Activated CD4-positive, alpha-beta memory T cell treated with anti-CD3 and anti-CD28 coated beads for 36 hours (primary cell): ENCODE results near the gene PRR20B. TPM values are rescaled to one million over a fixed set of nuclear protein-coding genes. Genes with fewer than 3 reads are reported as not detected.

ENCODE experiments used
- CTCF ChIA-PET: fragments of 350-600 bp; sonication (Branson Sonifier 250); formaldehyde crosslinking; loops from one replicate; lab custom pipeline; 2021; ENCODE audit warnings: antibody characterized with exemption, inconsistent platforms; lab: Charles Lee
- POLR2A ChIA-PET: fragments of 350-600 bp; sonication (Branson Sonifier 250); formaldehyde crosslinking; loops from one replicate; lab custom pipeline; 2021; ENCODE audit warnings: antibody characterized with exemption; lab: Charles Lee
- DNase-seq: peaks from one replicate; pipeline ENCODE4 v3.0.0-alpha.2; 2020
- H3K27ac Mint-ChIP-seq: one replicate; pipeline ENCODE4 v1.8.0; 2021; ENCODE audit warnings: mixed read lengths
- H3K27me3 Mint-ChIP-seq: one replicate; pipeline ENCODE4 v1.8.0; 2021; ENCODE audit warnings: mixed read lengths
- H3K36me3 Mint-ChIP-seq: one replicate; pipeline ENCODE4 v1.8.0; 2021; ENCODE audit warnings: mixed read lengths
- H3K4me1 Mint-ChIP-seq: one replicate; pipeline ENCODE4 v1.8.0; 2021; ENCODE audit warnings: low read depth, mixed read lengths
- H3K4me3 Mint-ChIP-seq: one replicate; pipeline ENCODE4 v1.8.0; 2021; ENCODE audit warnings: mild to moderate bottlenecking, mixed read lengths
- H3K9me3 Mint-ChIP-seq: one replicate; pipeline ENCODE4 v1.8.0; 2021; ENCODE audit warnings: mixed read lengths
- intact Hi-C: fragments of 100-400 bp; cut with micrococcal nuclease; formaldehyde crosslinking; loops from one replicate; pipeline ENCODE4 v1.15.1; 2023
- total RNA-seq, 2 experiments: library from RNA; stranded (reverse); gene quantifications; one replicate each; pipeline ENCODE4 v1.2.3, GENCODE V29; 2021

PRR20B gene
- total RNA-seq, 2 experiments from 2014 or later: not detected

GRCh38 chr13:57191667-57192066 lies 44.4 kb downstream of the PRR20B start:
- POLR2A ChIA-PET: no interaction called here
- Mint-ChIP-seq H3K27ac (no peak overlapping the region), H3K27me3 (no peaks in the 10 kb centered on the region), H3K9me3 (peaks cover 4% of the 10 kb centered on the region), H3K4me3 (no peak overlapping the region), H3K4me1 (no peaks in the 10 kb centered on the region), H3K36me3 (no peaks in the 10 kb centered on the region)
- CTCF ChIA-PET: no interaction called here
- no peak for DNase-seq
- intact Hi-C loops: no loop called here

Other genes starting within 250 kb of the PRR20B start
- gene PRR20A, start 6.6 kb upstream of the PRR20B start, total RNA-seq: not detected
- not detected for gene PRR20C, start 6.6 kb downstream of the PRR20B start, total RNA-seq
- gene PRR20D, start 13.1 kb downstream of the PRR20B start, total RNA-seq: not detected
- gene PRR20E, start 19.7 kb downstream of the PRR20B start, total RNA-seq: not detected